Prostate gland (tissue), 2 donors: ENCODE data around the gene P4HTM.

Experiments used
- POLR2AphosphoS5 ChIP-seq: sonication (generic); formaldehyde crosslinking; IDR thresholded peaks from one replicate; pipeline ENCODE4 v1.6.1; 2017; ENCODE audit warnings: antibody characterized with exemption
- TF ChIP-seq, protein P1 (sequence below), 4 experiments: fragments of 200-600 bp in 2 of 4; fragments of 450-650 bp in 2 of 4; sonication (generic) in 2 of 4; IDR thresholded peaks; 1 replicate in 3 of 4; 2 replicates in 1 of 4; pipeline ENCODE4 v1.5.1; 2016 to 2019; ENCODE audit warnings: antibody characterized with exemption in 4 of 4, mild to moderate bottlenecking in 2 of 4, moderate library complexity in 2 of 4

DNA sequence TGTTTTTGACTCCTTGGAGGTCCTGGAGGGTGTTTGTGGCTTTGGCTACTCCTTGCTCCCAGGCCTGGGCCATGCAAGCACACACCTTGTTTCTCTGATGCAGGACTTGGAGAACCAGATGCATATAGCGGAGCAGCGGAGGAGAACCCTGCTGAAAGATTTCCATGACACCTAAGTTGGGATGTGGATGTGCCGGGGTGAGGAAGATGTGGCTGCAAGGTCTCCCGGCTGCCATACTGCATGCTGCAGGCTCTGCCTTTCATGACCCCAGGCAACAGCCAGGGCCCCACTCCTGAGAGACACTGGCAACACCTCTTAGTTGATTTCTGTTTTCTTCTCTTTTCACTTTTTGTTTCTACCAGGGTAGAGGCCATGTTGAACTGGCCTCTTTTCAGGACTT is 6.9 kb upstream of the P4HTM start:
- TF ChIP-seq, protein P1, sequence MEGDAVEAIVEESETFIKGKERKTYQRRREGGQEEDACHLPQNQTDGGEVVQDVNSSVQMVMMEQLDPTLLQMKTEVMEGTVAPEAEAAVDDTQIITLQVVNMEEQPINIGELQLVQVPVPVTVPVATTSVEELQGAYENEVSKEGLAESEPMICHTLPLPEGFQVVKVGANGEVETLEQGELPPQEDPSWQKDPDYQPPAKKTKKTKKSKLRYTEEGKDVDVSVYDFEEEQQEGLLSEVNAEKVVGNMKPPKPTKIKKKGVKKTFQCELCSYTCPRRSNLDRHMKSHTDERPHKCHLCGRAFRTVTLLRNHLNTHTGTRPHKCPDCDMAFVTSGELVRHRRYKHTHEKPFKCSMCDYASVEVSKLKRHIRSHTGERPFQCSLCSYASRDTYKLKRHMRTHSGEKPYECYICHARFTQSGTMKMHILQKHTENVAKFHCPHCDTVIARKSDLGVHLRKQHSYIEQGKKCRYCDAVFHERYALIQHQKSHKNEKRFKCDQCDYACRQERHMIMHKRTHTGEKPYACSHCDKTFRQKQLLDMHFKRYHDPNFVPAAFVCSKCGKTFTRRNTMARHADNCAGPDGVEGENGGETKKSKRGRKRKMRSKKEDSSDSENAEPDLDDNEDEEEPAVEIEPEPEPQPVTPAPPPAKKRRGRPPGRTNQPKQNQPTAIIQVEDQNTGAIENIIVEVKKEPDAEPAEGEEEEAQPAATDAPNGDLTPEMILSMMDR (IDR thresholded peaks at IDR 0.05): no peak
- no peak for TF ChIP-seq POLR2AphosphoS5
